Stimulated activated CD4-positive, alpha-beta T cell treated with anti-CD3 and anti-CD28 coated beads, Interleukin-15, amount 100 ng/mL, for 1 hour (primary cell): ENCODE data around the gene RABL6.
"Not testable (repeated sequence)": the region's sequence is repeated elsewhere in the genome, so short reads cannot be mapped to it uniquely, and the experiment has no call there.

Source experiments
- DNase-seq, 2 donors: peaks; one replicate each; pipeline ENCODE4 v3.0.0-alpha.2; 2020; ENCODE audit warnings: low read depth in 1 of 2, low spot score in 1 of 2

Gene RABL6

GRCh38 chr9:136775191-136775590 lies 32.6 kb upstream of the RABL6 start:
- DNase-seq: no peak

GRCh38 chr9:136776947-136777346 lies 30.8 kb upstream of the RABL6 start:
- DNase-seq: no peak

- DNase-seq: no peak
These were observed 30.4 kb upstream of the RABL6 start for GRCh38 chr9:136777359-136777758.

GRCh38 chr9:136779808-136780207 lies 27.9 kb upstream of the RABL6 start:
- DNase-seq: no peak

- no peak for DNase-seq
These were observed 25.3 kb upstream of the RABL6 start for GRCh38 chr9:136782452-136782851.

- DNase-seq: no peak
These were observed 23.3 kb upstream of the RABL6 start for GRCh38 chr9:136784249-136784996.

- no peak for DNase-seq
These were observed 22.8 kb upstream of the RABL6 start for GRCh38 chr9:136784997-136785361.

- not testable (repeated sequence) for DNase-seq
These were observed 22.0 kb upstream of the RABL6 start for GRCh38 chr9:136785565-136786355.

- DNase-seq: no peak
These were observed 21.3 kb upstream of the RABL6 start for GRCh38 chr9:136786451-136786850.

GRCh38 chr9:136786983-136787382 lies 20.8 kb upstream of the RABL6 start:
- DNase-seq: not testable (repeated sequence)

GRCh38 chr9:136787690-136788400 lies 19.9 kb upstream of the RABL6 start:
- DNase-seq: peak in 1 of 2 donors; percentile 37

- DNase-seq: not testable (repeated sequence)
These were observed 18.9 kb upstream of the RABL6 start for GRCh38 chr9:136788644-136789522.

GRCh38 chr9:136789523-136789937 lies 18.2 kb upstream of the RABL6 start:
- no peak for DNase-seq

- DNase-seq: peak; percentile 100
These were observed 16.9 kb upstream of the RABL6 start, which contains the start of gene TMEM141 for GRCh38 chr9:136790640-136791515. Gene TMEM141 (plus strand): TSS chr9:136791344. CDS start chr9:136791371, 27 bp downstream.

GRCh38 chr9:136791516-136792276 lies 16.1 kb upstream of the RABL6 start:
- peak; percentile 45 to 54 for DNase-seq

- no peak for DNase-seq
These were observed 15.2 kb upstream of the RABL6 start for GRCh38 chr9:136792321-136793085.

- no peak for DNase-seq
These were observed 14.4 kb upstream of the RABL6 start for GRCh38 chr9:136793086-136793946.
